WERI-Rb-1 (cell line): ENCODE data around the gene IPP.

ENCODE experiments used
- DNase-seq: peaks from one replicate; pipeline ENCODE4 v3.0.0-alpha.2; 2020
- H3K27ac ChIP-seq: fragments of 250-450 bp; sonication (Bioruptor Pico); 2 replicates; pipeline ENCODE4 v1.5.1; 2020; ENCODE audit warnings: mild to moderate bottlenecking, moderate library complexity
- H3K27me3 ChIP-seq: fragments of 250-450 bp; sonication (Bioruptor Pico); 2 replicates; pipeline ENCODE4 v1.5.1; 2021; ENCODE audit warnings: mild to moderate bottlenecking, low read depth, moderate library complexity; ENCODE audit not compliant: insufficient read depth, severe bottlenecking
- H3K36me3 ChIP-seq: fragments of 250-450 bp; sonication (Bioruptor Pico); 2 replicates; pipeline ENCODE4 v1.5.1; 2020; ENCODE audit warnings: mild to moderate bottlenecking, moderate library complexity
- H3K4me3 ChIP-seq: 2 replicates; pipeline ENCODE4 v1.5.1; 2011; ENCODE audit warnings: low read depth, mild to moderate bottlenecking, control low read depth, low read length
- H3K9me3 ChIP-seq: fragments of 250-450 bp; sonication (Bioruptor Pico); 2 replicates; pipeline ENCODE4 v1.5.1; 2021; ENCODE audit warnings: mild to moderate bottlenecking, moderate library complexity; ENCODE audit not compliant: severe bottlenecking
- CTCF ChIP-seq: IDR thresholded peaks from 2 replicates; pipeline ENCODE4 v1.5.1; 2011; ENCODE audit warnings: low read depth, mild to moderate bottlenecking, control low read depth, inconsistent platforms, low read length

The IPP gene

GRCh38 chr1:45750298-45751038, at the start of gene IPP:
TSS of gene IPP (minus strand) at chr1:45750653. CDS start at chr1:45746411, 4,242 bp downstream.
- peak within 1 kb of the TSS; percentile 74 for H3K4me3 ChIP-seq
- H3K36me3 ChIP-seq: no peaks in the 10 kb centered on the region
- DNase-seq: peak; percentile 97
- peak; percentile 35; the same call in 1 of the 2 replicates for TF ChIP-seq CTCF
- no peaks in the 10 kb centered on the region for H3K27me3 ChIP-seq
- peak within 1 kb of the TSS; percentile 85 for H3K27ac ChIP-seq
- peaks cover 10% of the 10 kb centered on the region for H3K9me3 ChIP-seq

- Histone ChIP-seq H3K27me3 (no peaks in the 10 kb centered on the region), H3K36me3 (no peaks in the 10 kb centered on the region), H3K27ac (peak overlapping the region; percentile 80), H3K9me3 (no peaks in the 10 kb centered on the region), H3K4me3 (no peak overlapping the region; the same call in 1 of the 2 replicates)
- no peak for TF ChIP-seq CTCF
- peak; percentile 94 for DNase-seq
Measured at GRCh38 chr1:45796946-45797345, 46.5 kb upstream of the IPP start.

GRCh38 chr1:45796381-45796780, 45.9 kb upstream of the IPP start:
- Histone ChIP-seq H3K9me3 (no peaks in the 10 kb centered on the region), H3K4me3 (peak overlapping the region; percentile 33), H3K27me3 (no peaks in the 10 kb centered on the region), H3K27ac (peak overlapping the region; percentile 80), H3K36me3 (no peaks in the 10 kb centered on the region)
- TF ChIP-seq CTCF: no peak
- DNase-seq: no peak

- no peaks in the 10 kb centered on the region for H3K27me3 ChIP-seq
- peak; percentile 9; the same call in 1 of the 2 replicates for TF ChIP-seq CTCF
- H3K4me3 ChIP-seq: no peak overlapping the region
- no peak overlapping the region for H3K27ac ChIP-seq
- H3K36me3 ChIP-seq: no peaks in the 10 kb centered on the region
- peak; percentile 23 for DNase-seq
- no peaks in the 10 kb centered on the region for H3K9me3 ChIP-seq
Measured at GRCh38 chr1:45793942-45794604, 43.6 kb upstream of the IPP start.

- H3K4me3 ChIP-seq: no peak overlapping the region
- H3K9me3 ChIP-seq: no peaks in the 10 kb centered on the region
- no peaks in the 10 kb centered on the region for H3K27me3 ChIP-seq
- no peak for DNase-seq
- no peak overlapping the region for H3K27ac ChIP-seq
- TF ChIP-seq CTCF: no peak
- no peaks in the 10 kb centered on the region for H3K36me3 ChIP-seq
Measured at GRCh38 chr1:45792744-45793143, 42.3 kb upstream of the IPP start.
